Keratinocyte (primary cell): Measurements from ENCODE around the gene STX8. TPM values are rescaled to one million over a fixed set of nuclear protein-coding genes. Genes with fewer than 3 reads are reported as not detected.

Experiments used
- DNase-seq: peaks from one replicate; pipeline ENCODE4 v3.0.0-alpha.2; 2011; ENCODE audit warnings: low read depth, missing footprints, low spot score
- FAIRE-seq: peaks from 2 replicates; lab custom pipeline; 2011; peaks lifted over from hg19 to GRCh38; lab: Jason Lieb, UNC
- H2AFZ ChIP-seq: 2 replicates; pipeline ENCODE4 v1.6.0; 2012; ENCODE audit warnings: low read length, control low read depth, inconsistent platforms; ENCODE audit not compliant: control insufficient read depth
- H3K27ac ChIP-seq: 2 replicates; pipeline ENCODE4 v1.5.1; 2011; ENCODE audit warnings: low read length; ENCODE audit not compliant: control insufficient read depth, insufficient read depth
- H3K27me3 ChIP-seq: 3 replicates; pipeline ENCODE4 v1.6.0; 2011; ENCODE audit warnings: low read length; ENCODE audit not compliant: control insufficient read depth, insufficient read depth; ENCODE audit errors: extremely low read depth
- H3K36me3 ChIP-seq, 2 experiments: 2 replicates in 1 of 2; 3 replicates in 1 of 2; pipeline ENCODE4 v1.5.1; 2011; ENCODE audit warnings: low read length in 2 of 2, mild to moderate bottlenecking in 1 of 2; ENCODE audit not compliant: control insufficient read depth in 2 of 2, insufficient read depth in 2 of 2; ENCODE audit errors: extremely low read depth in 1 of 2
- H3K4me1 ChIP-seq: 3 replicates; pipeline ENCODE4 v1.5.1; 2011; ENCODE audit warnings: low read length; ENCODE audit not compliant: control insufficient read depth, insufficient read depth; ENCODE audit errors: extremely low read depth
- H3K4me2 ChIP-seq: 3 replicates; pipeline ENCODE4 v1.6.0; 2011; ENCODE audit warnings: low read depth, low read length; ENCODE audit not compliant: control insufficient read depth, insufficient read depth; ENCODE audit errors: extremely low read depth
- H3K4me3 ChIP-seq, 3 experiments: fragments of 200-600 bp in 1 of 3; sonication (generic) in 1 of 3; 2 replicates in 2 of 3; 3 replicates in 1 of 3; pipeline ENCODE4 v1.5.1; 2011 to 2016; ENCODE audit warnings: low read length in 3 of 3, mild to moderate bottlenecking in 3 of 3, control low read depth in 2 of 3, inconsistent platforms in 1 of 3, low read depth in 1 of 3, mixed read lengths in 1 of 3, mixed run types in 1 of 3, moderate library complexity in 1 of 3; ENCODE audit not compliant: control insufficient read depth in 2 of 3, insufficient read depth in 2 of 3; ENCODE audit errors: extremely low read depth in 1 of 3
- H3K79me2 ChIP-seq: 2 replicates; pipeline ENCODE4 v1.6.0; 2012; ENCODE audit warnings: low read length; ENCODE audit not compliant: control insufficient read depth, insufficient read depth
- H3K9ac ChIP-seq: 3 replicates; pipeline ENCODE4 v1.6.0; 2011; ENCODE audit warnings: low read length; ENCODE audit not compliant: control insufficient read depth, insufficient read depth; ENCODE audit errors: extremely low read depth
- H3K9me1 ChIP-seq: 3 replicates; pipeline ENCODE4 v1.6.0; 2011; ENCODE audit warnings: low read length; ENCODE audit not compliant: control insufficient read depth, insufficient read depth; ENCODE audit errors: extremely low read depth
- H3K9me3 ChIP-seq: 2 replicates; pipeline ENCODE4 v1.5.1; 2012; ENCODE audit warnings: low read depth, low read length; ENCODE audit not compliant: control insufficient read depth
- H4K20me1 ChIP-seq: 3 replicates; pipeline ENCODE4 v1.6.0; 2011; ENCODE audit warnings: low read length; ENCODE audit not compliant: control insufficient read depth, insufficient read depth; ENCODE audit errors: extremely low read depth
- EZH2 ChIP-seq: IDR thresholded peaks from one replicate; pipeline ENCODE4 v1.6.1; 2012; ENCODE audit warnings: inconsistent platforms, mild to moderate bottlenecking, low read length, moderate library complexity
- dilution Hi-C: fragments of 300-500 bp; cut with MboI; formaldehyde crosslinking; loops from one replicate; pipeline ENCODE4 v1.7.0; 2020; ENCODE audit warnings: low sequenced_read_pairs; ENCODE audit not compliant: extremely low pct_ligation_motif_present
- polyA plus RNA-seq, 5 experiments: library from polyadenylated mRNA; depleted of rRNA in 3 of 5; stranded (reverse) in 3 of 5; stranded (forward) in 1 of 5; unstranded in 1 of 5; fragments of >200 nt; gene quantifications; 1 replicate in 1 of 5; 2 replicates in 3 of 5; 3 replicates in 1 of 5; pipeline versions ENCODE4 v1.2.1 to v1.2.3, GENCODE V29; 2011 to 2012; ENCODE audit warnings: missing spikeins in 2 of 5, low read depth in 1 of 5, low replicate concordance in 1 of 5
- TF ChIP-seq, protein P1 (sequence below), 3 experiments: IDR thresholded peaks in 1 of 3; conservative IDR thresholded peaks in 1 of 3; optimal IDR thresholded peaks in 1 of 3; 2 replicates in 2 of 3; 3 replicates in 1 of 3; pipeline versions ENCODE3 to v1.5.1; 2011; ENCODE audit warnings: low read length in 3 of 3, mild to moderate bottlenecking in 3 of 3, moderate library complexity in 2 of 3, control low read depth in 1 of 3, inconsistent platforms in 1 of 3; ENCODE audit not compliant: insufficient read depth in 2 of 3; ENCODE audit errors: extremely low read depth in 1 of 3

STX8 gene
- polyA plus RNA-seq, 1 donor (not counting 4 experiments of a cell fraction or from before 2014, with no cell fraction given) = 90.3 TPM

GRCh38 chr17:9315360-9315759 is 260.3 kb downstream of the STX8 start:
- H3K9me1 ChIP-seq = no peaks in the 10 kb centered on the region
- H3K9ac ChIP-seq = no peak overlapping the region
- H3K4me1 ChIP-seq = no peaks in the 10 kb centered on the region
- dilution Hi-C loops = no loop called here
- no peaks in the 10 kb centered on the region for H3K27me3 ChIP-seq
- H3K4me3 ChIP-seq = no peak overlapping the region
- H3K4me2 ChIP-seq = no peak overlapping the region
- DNase-seq = no peak
- H3K79me2 ChIP-seq = no peaks in the 10 kb centered on the region
- no peak for FAIRE-seq
- H3K27ac ChIP-seq = no peak overlapping the region
- peaks cover 0 to 2% of the 10 kb centered on the region in 2 experiments for H3K36me3 ChIP-seq
- no peak overlapping the region for H2AFZ ChIP-seq
- H4K20me1 ChIP-seq = no peaks in the 10 kb centered on the region
- no peaks in the 10 kb centered on the region for H3K9me3 ChIP-seq
- TF ChIP-seq EZH2 = no peak
- TF ChIP-seq, protein P1, sequence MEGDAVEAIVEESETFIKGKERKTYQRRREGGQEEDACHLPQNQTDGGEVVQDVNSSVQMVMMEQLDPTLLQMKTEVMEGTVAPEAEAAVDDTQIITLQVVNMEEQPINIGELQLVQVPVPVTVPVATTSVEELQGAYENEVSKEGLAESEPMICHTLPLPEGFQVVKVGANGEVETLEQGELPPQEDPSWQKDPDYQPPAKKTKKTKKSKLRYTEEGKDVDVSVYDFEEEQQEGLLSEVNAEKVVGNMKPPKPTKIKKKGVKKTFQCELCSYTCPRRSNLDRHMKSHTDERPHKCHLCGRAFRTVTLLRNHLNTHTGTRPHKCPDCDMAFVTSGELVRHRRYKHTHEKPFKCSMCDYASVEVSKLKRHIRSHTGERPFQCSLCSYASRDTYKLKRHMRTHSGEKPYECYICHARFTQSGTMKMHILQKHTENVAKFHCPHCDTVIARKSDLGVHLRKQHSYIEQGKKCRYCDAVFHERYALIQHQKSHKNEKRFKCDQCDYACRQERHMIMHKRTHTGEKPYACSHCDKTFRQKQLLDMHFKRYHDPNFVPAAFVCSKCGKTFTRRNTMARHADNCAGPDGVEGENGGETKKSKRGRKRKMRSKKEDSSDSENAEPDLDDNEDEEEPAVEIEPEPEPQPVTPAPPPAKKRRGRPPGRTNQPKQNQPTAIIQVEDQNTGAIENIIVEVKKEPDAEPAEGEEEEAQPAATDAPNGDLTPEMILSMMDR (optimal IDR thresholded peaks at IDR 0.05 in 1 of 3, IDR thresholded peaks at IDR 0.05 in 1 of 3, conservative IDR thresholded peaks at IDR 0.05 in 1 of 3; ENCODE audit: extremely low read depth in 1 of 3, insufficient read depth in 2 of 3, low read length in 3 of 3) = no peak

- DNase-seq (no peak), FAIRE-seq (no peak)
- H3K4me1 ChIP-seq = no peaks in the 10 kb centered on the region
- H3K79me2 ChIP-seq = no peaks in the 10 kb centered on the region
- H2AFZ ChIP-seq = no peak overlapping the region
- no peak overlapping the region for H3K4me2 ChIP-seq
- H4K20me1 ChIP-seq = no peaks in the 10 kb centered on the region
- no peaks in the 10 kb centered on the region for H3K9me3 ChIP-seq
- H3K27me3 ChIP-seq = no peaks in the 10 kb centered on the region
- no peaks in the 10 kb centered on the region for H3K9me1 ChIP-seq
- H3K36me3 ChIP-seq = peaks cover 0 to 2% of the 10 kb centered on the region in 2 experiments
- H3K9ac ChIP-seq = no peak overlapping the region
- no peak overlapping the region for H3K4me3 ChIP-seq
- no peak overlapping the region for H3K27ac ChIP-seq
- dilution Hi-C loops = no loop called here
- TF ChIP-seq EZH2 = no peak
- TF ChIP-seq, protein P1 (optimal IDR thresholded peaks at IDR 0.05 in 1 of 3, IDR thresholded peaks at IDR 0.05 in 1 of 3, conservative IDR thresholded peaks at IDR 0.05 in 1 of 3; ENCODE audit: extremely low read depth in 1 of 3, insufficient read depth in 2 of 3, low read length in 3 of 3) = no peak
These were observed 262.3 kb downstream of the STX8 start for GRCh38 chr17:9313346-9313745.
